MCF 10A (cell line): ENCODE measurements around the gene LRRFIP1. TPM values are rescaled to one million over a fixed set of nuclear protein-coding genes. Genes with fewer than 3 reads are reported as not detected.
A peak's percentile ranks its signal among the peaks of the same experiment; 100 is the strongest.

Experiments used
- BruUV-seq: library from RNA; stranded (reverse); fragments of 400-500 nt; replicated peaks from 2 replicates; lab custom pipeline; 2021; lab: Mats Ljungman, UMichigan
- CTCF ChIA-PET: fragments of 300-600 bp; sonication (Branson Sonifier 250); formaldehyde crosslinking; extraction: SDS; loops from one replicate; lab custom pipeline; 2021; ENCODE audit warnings: antibody characterized with exemption, inconsistent platforms; lab: Yijun Ruan, JAX
- POLR2A ChIA-PET: fragments of 300-600, 350-650 bp; sonication (Branson Sonifier 250); formaldehyde crosslinking; extraction: SDS; loops from one replicate; lab custom pipeline; 2020; ENCODE audit warnings: antibody characterized with exemption, inconsistent platforms; lab: Yijun Ruan, JAX
- DNase-seq: peaks from one replicate; pipeline ENCODE4 v3.0.0-alpha.2; 2018; ENCODE audit not compliant: unreplicated experiment
- H3K27ac Mint-ChIP-seq: one replicate; pipeline ENCODE4 v1.8.0; 2022; ENCODE audit warnings: mild to moderate bottlenecking, low read depth, mixed read lengths; ENCODE audit not compliant: unreplicated experiment
- H3K27me3 Mint-ChIP-seq: one replicate; pipeline ENCODE4 v1.8.0; 2022; ENCODE audit warnings: mixed read lengths; ENCODE audit not compliant: insufficient read depth, unreplicated experiment
- H3K36me3 Mint-ChIP-seq: one replicate; pipeline ENCODE4 v1.8.0; 2022; ENCODE audit warnings: mild to moderate bottlenecking, moderate library complexity, mixed read lengths; ENCODE audit not compliant: insufficient read depth, unreplicated experiment
- H3K4me1 Mint-ChIP-seq: one replicate; pipeline ENCODE4 v1.8.0; 2022; ENCODE audit warnings: mixed read lengths; ENCODE audit not compliant: insufficient read depth, unreplicated experiment
- H3K4me3 Mint-ChIP-seq: one replicate; pipeline ENCODE4 v1.8.0; 2022; ENCODE audit warnings: mild to moderate bottlenecking, moderate library complexity, mixed read lengths; ENCODE audit not compliant: unreplicated experiment
- H3K9me3 Mint-ChIP-seq: one replicate; pipeline ENCODE4 v1.8.0; 2022; ENCODE audit warnings: mixed read lengths; ENCODE audit not compliant: unreplicated experiment
- intact Hi-C: fragments of 100-400 bp; cut with micrococcal nuclease; formaldehyde crosslinking; loops from 2 replicates; pipeline ENCODE4 v1.14.1; 2022
- total RNA-seq: library from RNA; stranded (reverse); gene quantifications from 2 replicates; pipeline ENCODE4 v1.2.3, GENCODE V29; 2022
- TF ChIP-seq, protein P1 (sequence below): fragments of 200-600 bp; IDR thresholded peaks from one replicate; pipeline ENCODE4 v1.8.0; 2022; ENCODE audit warnings: antibody characterized with exemption, mild to moderate bottlenecking; ENCODE audit not compliant: unreplicated experiment

The LRRFIP1 gene
- total RNA-seq, 1 experiment from 2014 or later: 197 TPM

DNA sequence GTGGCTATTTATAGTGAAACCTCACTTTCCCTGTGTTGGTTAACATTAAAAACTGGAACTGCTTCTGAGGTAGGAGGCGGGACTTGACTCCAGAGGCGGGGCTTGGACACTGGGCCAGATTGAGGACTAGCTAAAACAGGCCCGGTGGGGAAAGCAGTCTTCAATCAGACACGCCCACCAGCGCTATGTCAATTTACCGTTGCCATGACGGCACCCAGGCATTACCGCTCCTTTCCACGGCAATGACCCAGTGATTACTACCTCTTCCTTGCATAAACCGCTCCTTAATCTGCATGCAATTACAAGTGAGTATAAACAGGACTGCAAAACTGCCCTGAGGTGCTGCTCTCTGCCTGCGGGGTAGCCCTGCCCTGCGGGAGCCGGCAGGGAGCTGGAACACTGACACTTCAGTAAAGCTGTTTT is 35.3 kb downstream of the LRRFIP1 start:
- H3K9me3 Mint-ChIP-seq: no peaks in the 10 kb centered on the region
- peak; percentile 93 for DNase-seq
- POLR2A ChIA-PET: interaction anchor here (0.5 to 2.0 kb wide), 15 partner anchors 10 to 117 kb away, joined by 3 to 20 read pairs (median 4); partner anchors contain the start of gene RAB17
- peaks cover 15% of the 10 kb centered on the region for H3K27me3 Mint-ChIP-seq
- peak overlapping the region; percentile 71 for H3K27ac Mint-ChIP-seq
- no TSS peak for BruUV-seq
- CTCF ChIA-PET: interaction anchor here (0.9 to 1.9 kb wide), 5 partner anchors 10 to 150 kb away, joined by 3 to 9 read pairs (median 7); no protein-coding TSS in a partner anchor
- no peaks in the 10 kb centered on the region for H3K36me3 Mint-ChIP-seq
- peaks cover 12% of the 10 kb centered on the region for H3K4me1 Mint-ChIP-seq
- intact Hi-C loops: no loop called here
- TF ChIP-seq, protein P1, sequence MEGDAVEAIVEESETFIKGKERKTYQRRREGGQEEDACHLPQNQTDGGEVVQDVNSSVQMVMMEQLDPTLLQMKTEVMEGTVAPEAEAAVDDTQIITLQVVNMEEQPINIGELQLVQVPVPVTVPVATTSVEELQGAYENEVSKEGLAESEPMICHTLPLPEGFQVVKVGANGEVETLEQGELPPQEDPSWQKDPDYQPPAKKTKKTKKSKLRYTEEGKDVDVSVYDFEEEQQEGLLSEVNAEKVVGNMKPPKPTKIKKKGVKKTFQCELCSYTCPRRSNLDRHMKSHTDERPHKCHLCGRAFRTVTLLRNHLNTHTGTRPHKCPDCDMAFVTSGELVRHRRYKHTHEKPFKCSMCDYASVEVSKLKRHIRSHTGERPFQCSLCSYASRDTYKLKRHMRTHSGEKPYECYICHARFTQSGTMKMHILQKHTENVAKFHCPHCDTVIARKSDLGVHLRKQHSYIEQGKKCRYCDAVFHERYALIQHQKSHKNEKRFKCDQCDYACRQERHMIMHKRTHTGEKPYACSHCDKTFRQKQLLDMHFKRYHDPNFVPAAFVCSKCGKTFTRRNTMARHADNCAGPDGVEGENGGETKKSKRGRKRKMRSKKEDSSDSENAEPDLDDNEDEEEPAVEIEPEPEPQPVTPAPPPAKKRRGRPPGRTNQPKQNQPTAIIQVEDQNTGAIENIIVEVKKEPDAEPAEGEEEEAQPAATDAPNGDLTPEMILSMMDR: no peak
- peak overlapping the region; percentile 26 for H3K4me3 Mint-ChIP-seq

GRCh38 chr2:237663517-237664110 is 36.2 kb downstream of the LRRFIP1 start:
- no peak for DNase-seq
- Mint-ChIP-seq H3K4me1 (peaks cover 12% of the 10 kb centered on the region), H3K9me3 (no peaks in the 10 kb centered on the region), H3K27ac (no peak overlapping the region), H3K4me3 (no peak overlapping the region), H3K36me3 (no peaks in the 10 kb centered on the region), H3K27me3 (peaks cover 13% of the 10 kb centered on the region)
- BruUV-seq: no TSS peak
- CTCF ChIA-PET: interaction anchor here (0.8 to 1.9 kb wide), 6 partner anchors 9 to 151 kb away, joined by 3 to 9 read pairs (median 6); partner anchors contain the start of gene RAB17
- TF ChIP-seq, protein P1: no peak
- intact Hi-C loops: no loop called here
- POLR2A ChIA-PET: interaction anchor here (0.6 to 2.0 kb wide), 11 partner anchors 9 to 116 kb away, joined by 3 to 20 read pairs (median 6); partner anchors contain the start of gene RAB17

DNA sequence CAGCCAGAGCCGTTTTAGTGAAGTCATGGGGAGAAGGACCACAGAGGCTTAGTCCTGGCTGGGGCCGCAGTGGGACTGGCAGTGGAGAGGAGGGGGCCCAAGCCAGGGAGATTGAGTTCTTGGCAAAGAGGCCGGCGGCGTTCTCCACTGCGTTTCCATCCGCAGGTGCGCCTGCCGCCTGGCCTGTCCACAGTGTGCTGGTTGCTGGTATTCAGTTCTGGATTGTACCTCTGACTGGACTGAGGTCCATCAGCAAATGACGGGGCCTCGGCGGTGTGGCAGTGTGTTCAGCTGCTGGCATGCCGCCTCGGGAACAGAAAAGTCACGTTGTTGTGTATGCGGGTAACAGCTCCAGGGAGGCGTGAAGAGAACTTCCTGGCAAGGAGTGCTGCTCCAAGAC is 36.8 kb downstream of the LRRFIP1 start:
- no peaks in the 10 kb centered on the region for H3K9me3 Mint-ChIP-seq
- ChIA-PET POLR2A (interaction anchor here (0.6 kb wide), 1 partner anchor 74 kb away, joined by 3 read pairs; no protein-coding TSS in a partner anchor), CTCF (interaction anchor here (0.8 to 1.9 kb wide), 3 partner anchors 9 to 152 kb away, joined by 3 to 10 read pairs (median 7); partner anchors contain the start of gene RAB17)
- H3K27ac Mint-ChIP-seq: no peak overlapping the region
- H3K27me3 Mint-ChIP-seq: peaks cover 13% of the 10 kb centered on the region
- intact Hi-C loops: no loop called here
- H3K4me1 Mint-ChIP-seq: peaks cover 12% of the 10 kb centered on the region
- TF ChIP-seq, protein P1: no peak
- no peak overlapping the region for H3K4me3 Mint-ChIP-seq
- no peak for DNase-seq
- H3K36me3 Mint-ChIP-seq: no peaks in the 10 kb centered on the region
- BruUV-seq: no TSS peak

- ChIA-PET CTCF (interaction anchor here (0.9 kb wide), 1 partner anchor 165 kb away, joined by 4 read pairs; no protein-coding TSS in a partner anchor), POLR2A (no interaction called here)
These were observed 38.3 kb downstream of the LRRFIP1 start for GRCh38 chr2:237665713-237666143.

More at GRCh38 chr2:237665713-237666143, 38.3 kb downstream of the LRRFIP1 start:
- no peak for DNase-seq
- Mint-ChIP-seq H3K9me3 (no peaks in the 10 kb centered on the region), H3K4me1 (peaks cover 12% of the 10 kb centered on the region), H3K4me3 (no peak overlapping the region), H3K36me3 (no peaks in the 10 kb centered on the region), H3K27me3 (peaks cover 13% of the 10 kb centered on the region), H3K27ac (no peak overlapping the region)
- TF ChIP-seq, protein P1: no peak
- no TSS peak for BruUV-seq
- intact Hi-C loops: no loop called here
